ENCODE results near the gene DNAL1.
A peak's percentile ranks its signal among the peaks of the same experiment; 100 is the strongest.

DNAL1 gene

DNA sequence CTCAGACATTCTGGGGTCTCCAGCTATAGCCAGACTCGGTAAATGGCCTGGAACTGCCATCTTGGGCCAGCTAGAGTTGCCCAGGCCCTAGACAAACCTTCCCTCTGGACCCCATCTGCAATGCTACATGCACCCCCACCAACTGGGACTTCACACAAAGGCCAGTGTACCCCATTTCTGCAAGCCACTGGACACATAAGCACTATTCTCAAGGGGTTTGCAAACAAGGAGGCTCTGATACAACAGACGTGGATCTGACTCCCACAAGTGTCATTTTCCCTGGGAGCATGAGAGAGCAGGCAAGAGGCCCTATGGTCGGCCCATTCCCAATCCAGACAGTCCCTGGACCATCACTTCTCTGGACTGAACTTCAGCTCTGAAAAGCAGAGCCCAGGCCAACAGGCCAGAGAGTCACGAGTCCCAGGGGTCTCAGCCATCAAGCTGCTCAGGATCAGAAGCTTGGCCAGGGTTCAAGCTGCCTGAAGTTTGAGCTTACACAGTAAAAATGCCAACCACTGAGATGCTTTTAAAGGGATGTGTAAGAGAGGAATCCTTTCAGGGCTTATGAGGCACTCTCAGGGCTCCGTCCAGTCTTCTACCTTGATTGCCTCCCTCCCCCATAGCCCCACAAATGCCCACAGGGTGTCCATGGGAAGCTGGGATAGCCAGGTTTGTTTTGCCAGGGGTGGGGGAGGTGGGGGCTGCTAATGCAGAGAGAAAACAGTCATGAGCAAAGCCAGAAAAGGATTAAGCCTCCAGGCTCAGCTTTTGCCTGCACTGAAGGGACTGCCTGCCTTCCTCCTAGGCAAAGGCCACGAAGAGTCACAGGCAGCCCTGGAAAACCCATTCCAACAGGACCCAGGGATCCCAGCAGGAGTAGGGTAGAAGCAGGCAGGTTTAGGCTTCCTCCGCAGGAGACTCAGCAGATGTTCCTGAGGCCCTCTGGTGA lies 101.1 kb downstream of the DNAL1 start:
- no peak for DNase-seq

DNA sequence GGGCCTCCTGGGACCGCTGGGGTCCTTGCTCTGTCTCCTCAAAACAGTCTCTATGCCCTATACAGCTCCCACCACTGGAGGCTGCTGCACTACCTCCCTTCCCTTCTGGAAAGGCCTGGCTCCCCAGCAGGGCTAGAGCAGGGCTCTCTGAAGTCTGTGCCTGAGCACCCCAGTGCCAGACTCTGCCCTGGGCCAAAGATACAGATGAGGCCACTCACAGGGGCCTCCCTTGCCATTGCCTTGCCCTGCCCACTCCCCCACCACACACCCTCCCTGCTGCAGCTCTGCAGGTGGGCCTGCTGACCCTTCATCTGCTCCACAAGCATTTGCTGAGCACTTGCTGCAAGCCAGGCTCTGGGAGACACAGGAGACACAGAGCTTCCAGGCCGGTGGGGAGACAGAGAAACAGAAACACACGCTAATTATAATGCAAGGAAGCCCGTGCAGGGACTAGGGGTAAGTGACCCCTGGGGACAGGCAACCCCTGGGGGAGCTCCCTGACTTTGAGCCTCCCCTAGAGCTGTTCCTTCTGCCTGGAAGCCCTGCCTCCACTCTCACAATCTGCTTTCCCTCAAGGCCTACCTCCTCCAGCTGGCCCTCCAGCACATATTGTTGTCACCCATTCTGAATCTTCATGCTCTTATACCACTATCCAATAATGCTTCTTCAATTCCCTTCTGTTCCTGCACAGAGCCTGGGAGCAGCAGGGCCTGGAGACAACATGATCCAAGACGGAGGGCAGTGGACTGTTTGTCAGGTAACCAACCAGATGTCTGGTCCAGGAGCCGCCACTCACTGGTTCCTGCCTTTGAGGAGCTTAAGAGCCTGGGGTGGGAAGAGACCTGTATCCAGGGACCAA lies 102.0 kb downstream of the DNAL1 start:
- DNase-seq, result no peak

DNA sequence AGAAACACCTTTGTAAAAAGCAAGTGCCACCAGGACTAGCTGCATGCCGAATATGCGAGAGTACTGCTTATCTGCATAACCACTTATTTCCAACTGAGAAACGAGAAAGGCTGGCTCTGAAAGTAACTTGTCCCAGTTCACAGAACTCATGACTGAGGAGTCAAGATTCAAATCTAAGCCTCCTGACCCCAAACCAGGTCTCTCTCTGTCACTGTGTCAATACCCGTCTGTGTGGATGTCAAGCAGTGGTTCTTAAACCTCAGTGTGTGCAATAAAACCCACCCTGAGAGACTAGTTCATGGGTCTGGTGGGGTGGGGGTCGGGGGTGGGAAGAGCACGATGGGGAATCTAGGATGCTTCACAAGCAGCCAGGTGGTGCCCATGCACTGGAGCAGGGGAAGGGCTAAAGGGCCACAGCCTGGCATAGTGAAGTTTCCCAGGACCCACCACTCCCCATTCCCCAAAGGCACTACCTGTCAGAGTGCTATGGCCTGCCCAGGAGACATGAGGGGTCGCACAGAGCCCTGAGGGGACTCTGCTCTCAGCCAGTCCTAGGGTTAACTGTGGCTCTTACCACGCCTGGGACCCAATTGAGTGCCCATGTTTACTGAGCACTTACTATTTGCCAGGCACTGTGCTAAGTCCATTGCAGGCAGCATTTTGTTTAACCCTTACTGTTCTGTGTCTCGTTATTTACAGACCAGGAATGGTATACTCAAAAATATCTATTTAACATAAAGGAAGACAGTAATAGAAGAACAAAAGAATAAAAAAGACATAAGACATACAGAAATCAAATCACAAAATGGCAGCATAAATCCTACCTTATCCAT lies 102.8 kb downstream of the DNAL1 start:
- DNase-seq, result no peak

DNA sequence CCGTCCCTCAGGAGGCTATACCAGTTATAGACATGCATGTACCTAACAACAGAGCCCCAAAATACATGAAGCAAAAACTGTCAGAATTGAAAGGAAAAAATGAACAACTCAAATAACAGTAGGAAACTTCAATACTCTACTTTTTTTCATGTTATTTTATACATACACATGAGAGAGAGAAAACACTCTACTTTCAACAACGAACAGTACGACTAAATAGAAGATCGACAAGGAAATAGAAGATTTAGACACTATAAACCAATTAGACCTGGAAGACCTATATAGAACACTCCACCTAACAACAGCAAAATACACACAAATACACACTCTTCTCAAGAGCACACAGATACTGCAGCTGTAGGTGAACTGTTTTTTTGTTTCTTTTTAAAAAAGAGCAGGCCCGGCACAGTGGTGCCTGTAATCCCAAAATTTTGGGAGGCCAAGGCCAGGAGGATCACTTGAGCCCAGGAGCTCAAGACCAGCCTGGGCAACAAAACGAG lies 104.1 kb downstream of the DNAL1 start:
- no peak for DNase-seq

- DNase-seq, result no peak
Observed at GRCh38 chr14:73749706-73750530, 105.1 kb downstream of the DNAL1 start.

DNA sequence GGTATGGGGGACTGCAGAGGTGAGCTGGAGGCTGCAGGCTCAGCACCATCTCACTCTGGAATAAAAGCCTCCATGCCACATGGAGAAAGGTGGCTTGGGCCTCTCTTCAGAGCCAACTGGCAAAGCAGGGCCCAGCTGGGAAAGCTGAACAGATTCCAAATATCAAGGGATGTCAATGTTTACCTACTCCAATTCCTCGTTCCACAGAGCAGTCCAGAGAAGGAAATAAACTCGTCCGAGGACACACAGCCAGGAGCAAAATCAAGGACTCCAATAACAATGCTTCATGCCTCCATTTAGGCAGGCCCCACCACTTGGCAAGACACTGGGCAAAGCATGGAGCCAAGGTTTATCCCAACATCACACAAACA lies 105.7 kb downstream of the DNAL1 start:
- DNase-seq, result no peak

GRCh38 chr14:73751157-73751691 lies 106.4 kb downstream of the DNAL1 start:
- no peak for DNase-seq

- DNase-seq, result peak; percentile 12
Observed at GRCh38 chr14:73752297-73752992, 107.7 kb downstream of the DNAL1 start.

Measured in DMS53 (cell line).